K562 (cell line): ENCODE measurements around the gene ACRV1. TPM values are rescaled to one million over a fixed set of nuclear protein-coding genes. Genes with fewer than 3 reads are reported as not detected.
A peak's percentile ranks its signal among the peaks of the same experiment; 100 is the strongest.

ENCODE experiments used
- ATAC-seq: fragments of 200-7000 bp; cut with Tn5 transposase; 3 replicates; pipeline ENCODE4 v1.9.1; 2020; ENCODE audit warnings: moderate library complexity
- BruUV-seq: library from RNA; stranded (reverse); fragments of 400-500 nt; replicated peaks from 2 replicates; lab custom pipeline; 2021; lab: Mats Ljungman, UMichigan
- CTCF ChIA-PET: fragments of 300-600 bp; formaldehyde crosslinking; extraction: SDS; loops from one replicate; lab custom pipeline; 2021; ENCODE audit warnings: low intra/inter-chr PET ratio; lab: Yijun Ruan, JAX
- POLR2A ChIA-PET: fragments of 300-600, 350-650 bp; sonication (Branson Sonifier 250); formaldehyde crosslinking; extraction: SDS; loops from one replicate; lab custom pipeline; 2021; ENCODE audit warnings: antibody characterized with exemption, inconsistent platforms; lab: Yijun Ruan, JAX
- DNase-seq, 4 experiments: peaks; one replicate each; pipeline versions ENCODE4 v3.0.0 to v3.0.0-alpha.2; 2011 to 2018; ENCODE audit warnings: low spot score in 3 of 4, mixed read lengths in 3 of 4; ENCODE audit errors: extremely low read depth in 1 of 4
- FAIRE-seq: peaks from 2 replicates; lab custom pipeline; 2011; peaks lifted over from hg19 to GRCh38; lab: Jason Lieb, UNC
- H2AFZ ChIP-seq: 2 replicates; pipeline ENCODE4 v1.6.0; 2011; ENCODE audit warnings: low read depth, low read length, control low read depth, inconsistent platforms
- H3K27ac ChIP-seq: fragments of 200-600 bp; 3 replicates; pipeline ENCODE4 v1.8.0; 2011; ENCODE audit warnings: low read depth, mild to moderate bottlenecking, control low read depth, inconsistent platforms, low read length, moderate library complexity, mixed read lengths; ENCODE audit errors: extremely low read depth
- H3K27me3 ChIP-seq, 2 experiments: fragments of 300-600 bp in 1 of 2; 2 replicates in 1 of 2; 3 replicates in 1 of 2; pipeline versions ENCODE4 v1.6.0 to v1.8.0; 2011; ENCODE audit warnings: inconsistent platforms in 2 of 2, low read length in 2 of 2, mild to moderate bottlenecking in 1 of 2, mixed read lengths in 1 of 2, moderate library complexity in 1 of 2; ENCODE audit not compliant: control insufficient read depth in 2 of 2, insufficient read depth in 2 of 2
- H3K36me3 ChIP-seq: fragments of 300-600 bp; 3 replicates; pipeline ENCODE4 v1.8.0; 2011; ENCODE audit warnings: mild to moderate bottlenecking, low read length, inconsistent platforms; ENCODE audit not compliant: control insufficient read depth, insufficient read depth
- H3K4me1 ChIP-seq, 2 experiments: fragments of 200-600 bp in 1 of 2; replicated peaks in 1 of 2; 2 replicates in 1 of 2; 3 replicates in 1 of 2; pipeline versions ENCODE4 v1.5.1 to v1.8.0; 2011; ENCODE audit warnings: inconsistent platforms in 2 of 2, low read length in 2 of 2, mild to moderate bottlenecking in 1 of 2, mixed read lengths in 1 of 2, moderate library complexity in 1 of 2; ENCODE audit not compliant: control insufficient read depth in 2 of 2, insufficient read depth in 2 of 2
- H3K4me2 ChIP-seq: 2 replicates; pipeline ENCODE4 v1.6.1; 2011; ENCODE audit warnings: low read length, control low read depth, inconsistent platforms, mixed read lengths; ENCODE audit not compliant: insufficient read depth
- H3K4me3 ChIP-seq: fragments of 200-600 bp; sonication (generic), shearing (Covaris generic); 2 replicates; pipeline ENCODE4 v1.5.1; 2016; ENCODE audit warnings: control low read depth, inconsistent platforms
- H3K79me2 ChIP-seq: fragments of 200-600 bp; 3 replicates; pipeline ENCODE4 v1.8.0; 2011; ENCODE audit warnings: low read length, inconsistent platforms; ENCODE audit not compliant: control insufficient read depth, insufficient read depth
- H3K9ac ChIP-seq, 2 experiments: 2 replicates each; pipeline versions ENCODE4 v1.6.0 to v1.6.1; 2011; ENCODE audit warnings: low read depth in 2 of 2, low read length in 2 of 2, control low read depth in 1 of 2, inconsistent platforms in 1 of 2, mild to moderate bottlenecking in 1 of 2, mixed read lengths in 1 of 2; ENCODE audit not compliant: insufficient read depth in 1 of 2
- H3K9me1 ChIP-seq: one replicate; pipeline ENCODE4 v1.6.0; 2011; ENCODE audit warnings: inconsistent platforms, mild to moderate bottlenecking, low read length, moderate library complexity; ENCODE audit not compliant: control insufficient read depth, insufficient read depth
- H3K9me3 ChIP-seq: replicated peaks from 2 replicates; pipeline ENCODE4 v1.5.1; 2011; ENCODE audit warnings: low read depth, low read length, inconsistent platforms; ENCODE audit not compliant: control insufficient read depth, insufficient read depth
- H4K20me1 ChIP-seq: replicated peaks from 2 replicates; pipeline ENCODE4 v1.6.1; 2011; ENCODE audit warnings: low read length, inconsistent platforms, mixed read lengths; ENCODE audit not compliant: control insufficient read depth, insufficient read depth
- ATF1 ChIP-seq, 2 experiments: fragments of 450-650 bp in 1 of 2; IDR thresholded peaks; 2 replicates each; pipeline ENCODE4 v1.6.1; 2016; ENCODE audit warnings: missing compliant biosample characterization in 1 of 2, missing genetic modification characterization in 1 of 2
- CBFA2T2 ChIP-seq: fragments of 450-650 bp; conservative IDR thresholded peaks from 2 replicates; pipeline ENCODE4 v1.6.1; 2017; ENCODE audit warnings: mild to moderate bottlenecking
- COPS2 ChIP-seq: fragments of 450-650 bp; conservative IDR thresholded peaks from 2 replicates; pipeline ENCODE4 v1.6.1; 2016; ENCODE audit warnings: mild to moderate bottlenecking, moderate library complexity
- HMG20B ChIP-seq: fragments of 250-450 bp; sonication (Bioruptor Pico); IDR thresholded peaks from 2 replicates; pipeline ENCODE4 v1.5.0; 2021; ENCODE audit warnings: mild to moderate bottlenecking
- NFATC3 ChIP-seq: fragments of 450-650 bp; IDR thresholded peaks from 2 replicates; pipeline ENCODE4 v1.6.1; 2017; ENCODE audit warnings: mild to moderate bottlenecking
- RBM14 ChIP-seq: fragments of 200-400 bp; formaldehyde crosslinking; IDR thresholded peaks from 2 replicates; pipeline ENCODE4 v1.6.1; 2018; ENCODE audit warnings: low read depth, mild to moderate bottlenecking, low read length, moderate library complexity, borderline replicate concordance; ENCODE audit not compliant: insufficient read depth
- ZFPM2 ChIP-seq: fragments of 250-450 bp; sonication (Bioruptor Pico); IDR thresholded peaks from 2 replicates; pipeline ENCODE4 v1.5.1; 2022; ENCODE audit warnings: mild to moderate bottlenecking
- ZNF274 ChIP-seq: IDR thresholded peaks from 2 replicates; pipeline ENCODE4 v1.6.1; 2011; ENCODE audit warnings: low read depth, mild to moderate bottlenecking, low read length, moderate library complexity, borderline replicate concordance
- WGBS: fragments of 100-300 bp; shearing (Covaris generic); methylation state at CpG from one replicate; pipeline ENCODE4 v1.1.6; 2016; ENCODE audit warnings: low coverage, mixed read lengths; ENCODE audit not compliant: insufficient coverage; ENCODE audit errors: missing lambda C conversion rate; 5-methylcytosine and 5-hydroxymethylcytosine counted together
- in situ Hi-C: fragments of 300-500 bp; cut with MboI; formaldehyde crosslinking; loops from 4 replicates; pipeline ENCODE4 v1.15.0; 2018; ENCODE audit warnings: inconsistent platforms, mixed read lengths
- intact Hi-C: fragments of 100-400 bp; cut with micrococcal nuclease; formaldehyde crosslinking; loops from 2 replicates; pipeline ENCODE4 v1.14.2; 2022
- polyA plus RNA-seq, 8 experiments: library from polyadenylated mRNA; depleted of rRNA in 4 of 8; stranded (reverse) in 5 of 8; unstranded in 3 of 8; fragments of >200 nt; fragmentation: Nextera tagmentation in 2 of 8; fragmentation: Illumina TruSeq in 1 of 8; extraction: Ambion mirVana in 2 of 8; extraction: Trizol in 1 of 8; gene quantifications; 2 replicates each; pipeline versions ENCODE4 v1.2.1 to v1.2.3, GENCODE V29; 2011 to 2014; ENCODE audit warnings: inconsistent platforms in 1 of 8, missing spikeins in 1 of 8
- total RNA-seq, 7 experiments: library from RNA; depleted of rRNA in 6 of 7; stranded (reverse); fragments of >200 nt in 6 of 7; fragmentation: Illumina TruSeq in 2 of 7; extraction: Trizol in 2 of 7; gene quantifications; 2 replicates each; pipeline versions ENCODE4 v1.2.1 to v1.2.3, GENCODE V29; 2011 to 2021; ENCODE audit warnings: low replicate concordance in 1 of 7
- TF ChIP-seq, protein P1 (sequence below): fragments of 250-450 bp; sonication (Bioruptor Pico); IDR thresholded peaks from 2 replicates; pipeline ENCODE4 v1.5.0; 2022; ENCODE audit warnings: mild to moderate bottlenecking

ACRV1 gene
- total and polyA plus RNA-seq, 9 of the 15 experiments (the other 6 are each of a cell fraction or from before 2014, with no cell fraction given) = 0.22 to 0.25 TPM; not detected in 7

DNA sequence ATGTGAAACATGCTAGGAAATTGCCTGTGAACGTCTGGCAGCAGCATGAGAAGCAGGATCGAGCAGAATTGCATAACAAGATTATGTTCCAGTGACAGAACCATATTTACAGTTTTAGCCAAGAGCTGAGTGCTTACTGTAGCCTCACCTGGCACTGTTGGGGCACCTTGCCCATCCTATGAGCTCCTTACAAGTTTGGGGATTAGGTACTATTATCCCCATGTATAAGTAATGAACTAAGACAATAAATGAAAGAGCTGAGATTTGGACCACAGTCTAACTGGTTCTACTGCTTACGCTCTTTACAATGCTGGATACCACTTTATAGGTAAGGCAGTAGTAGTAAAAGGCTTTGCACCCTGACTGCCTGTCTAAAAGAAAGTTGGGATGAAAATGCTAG lies 48.3 kb upstream of the ACRV1 start (continued):
- TF ChIP-seq, protein P1, sequence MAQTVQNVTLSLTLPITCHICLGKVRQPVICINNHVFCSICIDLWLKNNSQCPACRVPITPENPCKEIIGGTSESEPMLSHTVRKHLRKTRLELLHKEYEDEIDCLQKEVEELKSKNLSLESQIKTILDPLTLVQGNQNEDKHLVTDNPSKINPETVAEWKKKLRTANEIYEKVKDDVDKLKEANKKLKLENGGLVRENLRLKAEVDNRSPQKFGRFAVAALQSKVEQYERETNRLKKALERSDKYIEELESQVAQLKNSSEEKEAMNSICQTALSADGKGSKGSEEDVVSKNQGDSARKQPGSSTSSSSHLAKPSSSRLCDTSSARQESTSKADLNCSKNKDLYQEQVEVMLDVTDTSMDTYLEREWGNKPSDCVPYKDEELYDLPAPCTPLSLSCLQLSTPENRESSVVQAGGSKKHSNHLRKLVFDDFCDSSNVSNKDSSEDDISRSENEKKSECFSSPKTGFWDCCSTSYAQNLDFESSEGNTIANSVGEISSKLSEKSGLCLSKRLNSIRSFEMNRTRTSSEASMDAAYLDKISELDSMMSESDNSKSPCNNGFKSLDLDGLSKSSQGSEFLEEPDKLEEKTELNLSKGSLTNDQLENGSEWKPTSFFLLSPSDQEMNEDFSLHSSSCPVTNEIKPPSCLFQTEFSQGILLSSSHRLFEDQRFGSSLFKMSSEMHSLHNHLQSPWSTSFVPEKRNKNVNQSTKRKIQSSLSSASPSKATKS (CRISPR knock-in tag) = no peak
- no peak for TF ChIP-seq ZFPM2 (CRISPR knock-in tag)

DNA sequence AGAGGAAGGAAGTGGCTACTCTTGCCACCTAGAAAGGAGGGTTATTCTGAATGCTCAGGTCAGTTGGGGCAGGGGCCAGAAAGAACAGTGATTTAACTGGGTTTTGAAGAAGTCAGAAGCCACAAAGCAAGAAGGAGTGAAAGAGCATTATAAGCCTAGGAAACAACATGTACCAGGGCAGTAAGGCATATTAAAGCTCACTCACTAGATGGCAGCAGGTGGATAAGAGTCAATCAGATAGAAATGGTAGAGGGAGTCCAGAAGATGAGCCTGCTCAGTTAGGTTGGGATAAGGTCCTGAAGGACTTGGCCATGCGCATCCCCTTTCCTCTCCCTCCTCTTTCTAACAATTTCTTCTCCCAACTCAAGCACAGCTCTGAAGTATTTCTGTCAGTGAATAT lies 43.5 kb upstream of the ACRV1 start:
- Histone ChIP-seq H3K79me2 (no peaks in the 10 kb centered on the region), H3K27ac (no peak overlapping the region), H3K27me3 (peaks cover 10 to 22% of the 10 kb centered on the region in 2 experiments; a peak in 4 of 5 replicates), H3K36me3 (no peaks in the 10 kb centered on the region), H3K9me1 (no peaks in the 10 kb centered on the region), H2AFZ (no peak overlapping the region), H3K4me2 (no peak overlapping the region), H3K4me1 (no peaks in the 10 kb centered on the region), H3K4me3 (no peak overlapping the region), H4K20me1 (no peaks in the 10 kb centered on the region), H3K9ac (no peak overlapping the region), H3K9me3 (no peaks in the 10 kb centered on the region)
- FAIRE-seq = peak; percentile 48
- DNase-seq = peak in 2 of 4 experiments; percentile 9 to 11
- in situ Hi-C loops (no loop called here), intact Hi-C loops (loop anchor here (2.0 to 10.0 kb wide), 2 partner anchors 145 to 169 kb away; no protein-coding TSS in a partner anchor)
- BruUV-seq = no TSS peak
- POLR2A ChIA-PET = no interaction called here
- peak; percentile 60; the same call in 2 of the 3 replicates for ATAC-seq
- CTCF ChIA-PET = interaction anchor here (0.7 kb wide), 1 partner anchor 147 kb away, joined by 3 read pairs; no protein-coding TSS in a partner anchor
- WGBS = 0% methylated on average over 1 of the region's 1 CpG
- TF ChIP-seq HMG20B (CRISPR knock-in tag) = no peak
- TF ChIP-seq ZNF274 = no peak
- TF ChIP-seq RBM14 = no peak
- TF ChIP-seq COPS2 = no peak
- TF ChIP-seq NFATC3 = no peak
- TF ChIP-seq ATF1 (CRISPR knock-in tag; IDR thresholded peaks at IDR 0.05) = no peak
- TF ChIP-seq ATF1 (tag; IDR thresholded peaks at IDR 0.05) = no peak
- no peak for TF ChIP-seq CBFA2T2
